ENCODE data around the gene CCDC148. TPM values are rescaled to one million over a fixed set of nuclear protein-coding genes. Genes with fewer than 3 reads are reported as not detected.

Gene CCDC148
- 0.13 to 0.55 TPM (median 0.38 TPM) in 5 replicates for total RNA-seq (2022; extraction: Qiagen RNA extraction; ENCODE audit: low read depth)

DNA sequence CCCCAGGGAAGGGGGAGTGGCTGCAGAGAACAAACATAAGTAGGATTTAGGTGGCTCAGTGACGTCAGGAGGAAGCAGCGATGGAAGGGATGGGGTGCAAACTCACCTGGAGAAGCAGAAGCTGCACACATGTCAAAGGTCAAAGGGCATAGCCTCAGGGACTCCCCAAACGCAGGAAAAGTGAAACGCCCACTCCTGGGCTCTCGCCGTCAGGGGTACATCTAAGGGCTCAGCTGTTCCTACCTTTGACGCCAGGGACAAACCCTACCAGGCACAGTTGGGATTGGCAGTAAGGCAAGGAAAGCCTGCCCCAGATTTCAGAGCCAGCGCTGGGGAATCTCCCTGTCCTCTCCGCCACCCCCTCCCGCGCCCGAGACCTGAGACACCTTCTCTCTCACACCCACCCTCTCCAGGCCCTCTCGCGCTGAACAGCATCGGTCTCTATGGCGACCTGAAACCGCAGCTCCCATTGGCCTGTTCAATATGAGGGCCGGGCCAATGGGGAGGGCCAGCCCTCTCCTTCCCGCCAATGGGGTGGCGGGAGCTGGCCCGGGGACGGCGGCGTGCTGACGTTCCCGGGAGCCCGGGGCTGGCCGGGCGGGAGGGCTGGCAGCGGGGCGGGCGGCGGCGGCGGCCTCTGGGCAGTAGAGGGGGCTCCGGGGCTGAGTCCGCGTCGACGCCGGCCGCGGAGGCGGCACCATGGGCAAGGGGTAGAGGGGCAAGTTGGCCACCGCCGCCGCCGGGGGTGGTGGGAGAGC, at the start of gene CCDC148, which contains the start of gene PKP4:
CCDC148 (minus strand) TSS at position 445 of the 758 bp plus-strand sequence; CDS start at position 131, 314 bp downstream.
PKP4 (plus strand) TSS at position 644 of the 758 bp plus-strand sequence. CDS start 76,233 bp downstream, outside the sequence.

Other genes starting within 250 kb of the CCDC148 start
- gene PKP4, start 199 bp upstream of the CCDC148 start, total RNA-seq (2022; extraction: Qiagen RNA extraction; ENCODE audit: low read depth) = 22.7 to 33.0 TPM (median 31.5 TPM) in 5 replicates